Peyer's patch (tissue), 4 donors: ENCODE measurements around the gene RASA3. TPM values are rescaled to one million over a fixed set of nuclear protein-coding genes. Genes with fewer than 3 reads are reported as not detected.

Experiments used
- DNase-seq, 3 donors: peaks; one replicate each; pipeline ENCODE4 v3.0.0-alpha.2; 2017 to 2019
- H3K27ac ChIP-seq, 4 donors: fragments of 200-600 bp; sonication (generic); one replicate each; pipeline ENCODE4 v1.5.1; 2016 to 2019
- H3K27me3 ChIP-seq, 2 donors: fragments of 200-600 bp; sonication (generic); one replicate each; pipeline ENCODE4 v1.5.1; 2019
- H3K36me3 ChIP-seq, 3 donors: fragments of 200-600 bp; sonication (generic); one replicate each; pipeline ENCODE4 v1.5.1; 2016 to 2019
- H3K4me1 ChIP-seq, 4 donors: fragments of 200-600 bp; sonication (generic); one replicate each; pipeline ENCODE4 v1.5.1; 2016 to 2019
- H3K4me3 ChIP-seq, 4 donors: fragments of 200-600 bp; sonication (generic); 1 replicate in 3 of 4; 2 replicates in 1 of 4; pipeline ENCODE4 v1.5.1; 2016 to 2019; ENCODE audit warnings: mild to moderate bottlenecking in 1 of 4
- H3K9me3 ChIP-seq, 4 donors: fragments of 200-600 bp; sonication (generic); one replicate each; pipeline ENCODE4 v1.5.1; 2016 to 2019; ENCODE audit warnings: mild to moderate bottlenecking in 1 of 4
- POLR2A ChIP-seq, 2 donors: fragments of 450-650 bp; IDR thresholded peaks; one replicate each; pipeline ENCODE4 v1.5.1; 2017; ENCODE audit warnings: antibody characterized with exemption in 2 of 2, mild to moderate bottlenecking in 2 of 2, moderate library complexity in 2 of 2
- total RNA-seq, 4 donors: library from RNA; depleted of rRNA; stranded (reverse); fragments of >200 nt; gene quantifications; one replicate each; pipeline ENCODE4 v1.1.0, GENCODE V29; 2016
- TF ChIP-seq, protein P1 (sequence below), 6 experiments: fragments of 450-650 bp in 4 of 6; fragments of 200-600 bp in 2 of 6; sonication (generic) in 1 of 6; IDR thresholded peaks; one replicate each; pipeline ENCODE4 v1.5.1; 2017 to 2019; ENCODE audit warnings: antibody characterized with exemption in 6 of 6, mild to moderate bottlenecking in 3 of 6, moderate library complexity in 1 of 6

The RASA3 gene
- total RNA-seq, 4 donors from 2014 or later: 3.5 to 41.3 (median 6.9) TPM

DNA sequence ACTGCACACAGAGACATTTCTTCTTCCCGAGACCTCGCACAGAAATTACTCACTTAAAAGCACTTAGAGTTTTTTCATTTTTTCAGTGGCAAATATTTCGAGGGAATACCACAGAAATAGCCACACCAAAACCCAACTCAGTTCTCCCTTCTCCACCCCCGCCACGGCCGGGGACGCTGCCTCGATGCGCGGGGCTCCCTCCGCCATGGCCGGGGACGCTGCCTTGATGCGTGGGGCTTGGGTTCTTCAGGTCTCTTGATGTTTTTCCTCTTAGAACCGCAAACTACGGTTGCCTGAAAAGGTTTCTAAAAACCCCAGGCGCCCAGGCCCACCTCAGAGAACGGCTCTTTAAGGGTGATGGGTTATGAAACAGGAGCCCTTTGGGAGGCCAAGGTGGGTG lies 71.4 kb downstream of the RASA3 start:
- no peaks in the 10 kb centered on the region for H3K36me3 ChIP-seq
- no peak overlapping the region for H3K27ac ChIP-seq
- DNase-seq: no peak
- no peak for TF ChIP-seq POLR2A (IDR thresholded peaks at IDR 0.05)
- TF ChIP-seq, protein P1, sequence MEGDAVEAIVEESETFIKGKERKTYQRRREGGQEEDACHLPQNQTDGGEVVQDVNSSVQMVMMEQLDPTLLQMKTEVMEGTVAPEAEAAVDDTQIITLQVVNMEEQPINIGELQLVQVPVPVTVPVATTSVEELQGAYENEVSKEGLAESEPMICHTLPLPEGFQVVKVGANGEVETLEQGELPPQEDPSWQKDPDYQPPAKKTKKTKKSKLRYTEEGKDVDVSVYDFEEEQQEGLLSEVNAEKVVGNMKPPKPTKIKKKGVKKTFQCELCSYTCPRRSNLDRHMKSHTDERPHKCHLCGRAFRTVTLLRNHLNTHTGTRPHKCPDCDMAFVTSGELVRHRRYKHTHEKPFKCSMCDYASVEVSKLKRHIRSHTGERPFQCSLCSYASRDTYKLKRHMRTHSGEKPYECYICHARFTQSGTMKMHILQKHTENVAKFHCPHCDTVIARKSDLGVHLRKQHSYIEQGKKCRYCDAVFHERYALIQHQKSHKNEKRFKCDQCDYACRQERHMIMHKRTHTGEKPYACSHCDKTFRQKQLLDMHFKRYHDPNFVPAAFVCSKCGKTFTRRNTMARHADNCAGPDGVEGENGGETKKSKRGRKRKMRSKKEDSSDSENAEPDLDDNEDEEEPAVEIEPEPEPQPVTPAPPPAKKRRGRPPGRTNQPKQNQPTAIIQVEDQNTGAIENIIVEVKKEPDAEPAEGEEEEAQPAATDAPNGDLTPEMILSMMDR (IDR thresholded peaks at IDR 0.05): no peak
- H3K27me3 ChIP-seq: no peaks in the 10 kb centered on the region
- H3K9me3 ChIP-seq: no peaks in the 10 kb centered on the region
- peaks cover 3 to 68% (median 30%) of the 10 kb centered on the region in 4 donors for H3K4me1 ChIP-seq
- H3K4me3 ChIP-seq: no peak overlapping the region

DNA sequence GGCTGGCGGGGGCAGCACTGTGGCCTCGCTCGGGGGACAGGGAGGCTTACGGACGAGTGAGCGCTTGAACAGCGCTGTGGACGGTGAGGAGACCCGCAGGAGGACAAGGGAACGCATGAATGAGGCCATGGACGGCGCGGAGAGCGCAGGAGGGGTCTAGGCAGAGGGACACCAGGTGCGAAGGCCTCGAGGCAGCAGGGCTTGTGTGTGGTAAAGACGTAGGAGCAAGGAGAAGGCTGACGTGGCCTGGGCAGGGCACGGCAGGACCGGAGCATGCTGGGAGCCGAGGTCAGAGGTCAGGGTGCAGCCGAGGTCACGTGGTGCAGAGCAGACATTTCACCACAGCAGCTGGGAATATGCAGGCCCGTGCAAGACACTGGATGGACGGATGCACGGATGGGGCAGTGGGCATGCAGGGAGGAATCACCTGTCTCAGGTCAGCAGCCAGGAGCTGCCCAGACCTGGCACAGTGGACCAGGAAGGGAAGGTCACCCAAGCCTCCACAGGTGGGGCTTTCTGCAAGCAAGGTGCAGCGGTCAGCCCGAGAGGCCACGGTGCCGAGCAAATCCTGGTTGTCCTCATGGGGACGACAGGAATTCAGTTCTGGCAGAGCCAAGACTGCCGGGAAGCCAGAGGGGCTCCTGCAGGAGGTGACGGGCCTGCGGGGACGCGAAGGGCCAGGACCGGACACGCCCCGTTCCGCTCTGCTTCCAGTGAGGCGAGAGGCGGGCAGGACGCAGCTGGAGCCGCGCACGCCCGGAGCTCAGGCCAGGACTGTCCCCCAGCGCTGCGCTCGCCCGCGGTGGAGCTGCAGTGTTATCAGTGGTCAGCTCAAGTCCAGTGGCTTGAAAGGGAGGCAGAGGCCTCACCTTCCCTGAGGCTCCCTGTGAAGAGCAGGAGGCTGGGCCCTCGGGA lies 72.2 kb downstream of the RASA3 start:
- Histone ChIP-seq H3K4me1 (peaks cover 0 to 59% (median 22%) of the 10 kb centered on the region in 4 donors), H3K9me3 (no peaks in the 10 kb centered on the region), H3K27me3 (no peaks in the 10 kb centered on the region), H3K27ac (no peak overlapping the region), H3K4me3 (no peak overlapping the region), H3K36me3 (peaks cover 0 to 1% (median 0%) of the 10 kb centered on the region in 3 donors)
- DNase-seq: no peak
- TF ChIP-seq, protein P1 (IDR thresholded peaks at IDR 0.05): no peak
- no peak for TF ChIP-seq POLR2A (IDR thresholded peaks at IDR 0.05)

DNA sequence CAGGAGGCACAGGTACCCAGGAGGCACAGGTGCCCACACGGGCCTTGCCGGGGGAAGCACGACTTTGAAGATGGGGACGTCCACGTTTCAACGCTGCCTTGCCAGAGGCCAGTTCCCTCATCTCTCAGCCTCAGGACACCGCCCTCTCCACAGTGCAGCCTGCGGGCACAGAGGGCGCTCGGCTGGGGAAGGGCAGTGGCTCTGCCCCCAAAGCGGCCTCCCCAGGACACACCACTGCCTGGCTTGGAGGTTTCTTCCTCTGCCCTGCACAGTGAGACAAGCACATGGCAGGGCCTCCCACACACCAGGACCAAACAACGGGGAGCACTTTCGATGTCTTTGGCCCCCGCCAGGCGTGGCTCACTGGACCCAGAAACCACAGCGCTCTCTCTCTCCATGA lies 73.0 kb downstream of the RASA3 start:
- H3K27ac ChIP-seq: peak overlapping the region in 1 of 4 donors; percentile 3
- TF ChIP-seq, protein P1 (IDR thresholded peaks at IDR 0.05): no peak
- no peak for TF ChIP-seq POLR2A (IDR thresholded peaks at IDR 0.05)
- DNase-seq: no peak
- peaks cover 0 to 7% (median 0%) of the 10 kb centered on the region in 3 donors for H3K36me3 ChIP-seq
- H3K4me1 ChIP-seq: peaks cover 0 to 54% (median 16%) of the 10 kb centered on the region in 4 donors
- no peak overlapping the region for H3K4me3 ChIP-seq
- H3K27me3 ChIP-seq: no peaks in the 10 kb centered on the region
- no peaks in the 10 kb centered on the region for H3K9me3 ChIP-seq

DNA sequence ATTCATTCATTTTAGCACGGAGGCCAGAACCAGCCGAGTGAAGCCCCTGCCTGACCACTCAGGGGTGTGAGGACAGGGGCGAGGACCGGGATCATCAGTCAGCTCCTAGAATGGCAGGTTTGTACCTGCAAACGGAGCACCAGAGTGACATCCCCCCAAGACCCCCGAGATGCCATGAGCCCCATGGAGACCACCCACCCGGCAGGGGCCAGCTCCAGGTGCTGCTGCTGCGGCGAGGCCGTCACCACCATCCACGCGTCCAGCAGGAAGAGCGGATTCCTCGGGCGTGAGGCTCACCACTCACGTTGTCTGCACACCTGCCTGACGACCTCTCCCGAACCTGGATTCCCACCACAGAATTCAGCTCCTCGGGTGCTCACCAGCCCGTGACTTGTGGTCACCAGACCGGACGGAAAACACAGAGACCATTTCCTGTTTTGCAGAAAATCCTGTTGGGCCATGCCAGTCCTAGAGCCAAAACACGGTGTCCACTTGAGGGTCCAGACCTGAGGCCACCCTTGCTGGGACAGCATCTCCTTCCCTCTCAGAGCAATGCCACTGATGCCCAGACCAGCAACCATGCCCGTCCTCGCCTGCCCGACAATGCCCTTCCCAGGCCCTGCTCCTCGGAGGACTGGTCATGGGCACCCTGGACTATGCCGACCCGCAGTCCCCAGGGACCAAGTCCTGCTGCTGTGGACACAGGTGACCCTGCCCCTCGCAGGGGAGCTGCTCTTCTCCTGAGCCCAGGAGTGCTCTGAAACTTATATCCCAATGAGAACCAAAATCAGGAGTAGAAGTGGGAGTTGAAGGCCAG lies 74.2 kb downstream of the RASA3 start:
- peaks cover 0 to 7% (median 0%) of the 10 kb centered on the region in 3 donors for H3K36me3 ChIP-seq
- DNase-seq: no peak
- H3K27me3 ChIP-seq: no peaks in the 10 kb centered on the region
- no peak for TF ChIP-seq POLR2A (IDR thresholded peaks at IDR 0.05)
- H3K27ac ChIP-seq: peak overlapping the region in 1 of 4 donors; percentile 28
- H3K4me3 ChIP-seq: no peak overlapping the region
- peaks cover 0 to 43% (median 12%) of the 10 kb centered on the region in 4 donors for H3K4me1 ChIP-seq
- no peaks in the 10 kb centered on the region for H3K9me3 ChIP-seq

DNA sequence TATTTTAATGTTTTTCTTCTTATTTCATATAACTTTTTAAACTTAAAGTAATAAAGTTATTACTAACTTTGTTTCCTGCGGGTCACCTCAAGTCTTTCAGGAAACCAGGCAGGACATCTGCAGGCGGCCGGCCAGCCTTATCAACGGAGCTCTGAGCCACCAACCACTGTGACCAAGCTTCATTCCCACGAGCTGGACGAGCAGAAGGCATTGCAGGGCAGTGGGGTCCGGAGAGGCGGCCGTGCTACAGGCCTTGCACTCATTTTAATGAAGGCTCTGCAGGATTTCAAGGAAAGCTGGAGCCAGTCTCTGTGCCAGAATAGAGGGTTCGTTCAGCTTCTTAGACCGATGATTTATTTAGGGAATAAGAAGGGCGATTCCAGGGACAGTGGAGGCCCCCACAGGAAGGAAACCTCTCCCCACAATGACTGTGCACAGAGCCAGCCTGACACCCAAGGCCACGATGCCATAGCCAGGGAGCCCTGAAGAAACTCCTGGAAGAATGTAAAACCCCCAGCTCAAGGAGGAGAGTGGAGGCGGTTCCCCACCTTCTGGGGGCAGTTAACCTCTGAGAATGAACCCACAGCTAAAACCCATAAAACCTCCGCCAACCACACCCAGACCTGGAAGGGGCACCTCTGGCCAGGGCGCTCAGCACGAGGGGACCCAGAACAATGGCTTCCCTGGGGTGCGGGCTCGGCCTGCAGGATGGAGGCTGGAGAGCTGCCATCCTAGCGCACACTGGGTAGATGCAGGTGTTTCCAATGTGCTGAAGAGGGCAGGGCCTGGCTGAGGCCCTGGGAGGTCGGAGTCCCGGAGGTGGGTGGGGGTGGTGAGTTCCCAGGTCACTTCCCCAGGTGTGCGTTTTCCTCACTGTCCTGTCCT lies 75.0 kb downstream of the RASA3 start:
- DNase-seq: no peak
- no peak overlapping the region for H3K27ac ChIP-seq
- no peaks in the 10 kb centered on the region for H3K9me3 ChIP-seq
- no peak for TF ChIP-seq POLR2A (IDR thresholded peaks at IDR 0.05)
- TF ChIP-seq, protein P1 (IDR thresholded peaks at IDR 0.05): no peak
- H3K4me1 ChIP-seq: peaks cover 0 to 38% (median 12%) of the 10 kb centered on the region in 4 donors
- H3K27me3 ChIP-seq: no peaks in the 10 kb centered on the region
- H3K36me3 ChIP-seq: peaks cover 0 to 7% (median 0%) of the 10 kb centered on the region in 3 donors
- no peak overlapping the region for H3K4me3 ChIP-seq
